ENCODE data around the gene OVCA2.

The OVCA2 gene

GRCh38 chr17:2067048-2067561, 25.3 kb downstream of the OVCA2 start:
- no peak for DNase-seq

GRCh38 chr17:2067608-2068024, 25.8 kb downstream of the OVCA2 start:
- DNase-seq, result no peak

GRCh38 chr17:2068031-2068518, 26.3 kb downstream of the OVCA2 start:
- no peak for DNase-seq

- DNase-seq, result no peak
Measured at GRCh38 chr17:2068519-2069051, 26.8 kb downstream of the OVCA2 start.

- no peak for DNase-seq
Measured at GRCh38 chr17:2070241-2071023, 28.6 kb downstream of the OVCA2 start.

- DNase-seq, result no peak
Measured at GRCh38 chr17:2071024-2071385, 29.2 kb downstream of the OVCA2 start.

- no peak for DNase-seq
Measured at GRCh38 chr17:2071455-2072281, 29.8 kb downstream of the OVCA2 start.

GRCh38 chr17:2074919-2075318, 33.1 kb downstream of the OVCA2 start:
- DNase-seq, result no peak

- no peak for DNase-seq
Measured at GRCh38 chr17:2075336-2076086, 33.7 kb downstream of the OVCA2 start.

- DNase-seq, result no peak
Measured at GRCh38 chr17:2076087-2076984, 34.5 kb downstream of the OVCA2 start.

GRCh38 chr17:2077040-2077439, 35.2 kb downstream of the OVCA2 start:
- no peak for DNase-seq

GRCh38 chr17:2081564-2081963, 39.7 kb downstream of the OVCA2 start:
- DNase-seq, result no peak

GRCh38 chr17:2082003-2082781, 40.4 kb downstream of the OVCA2 start:
- no peak for DNase-seq

GRCh38 chr17:2083613-2084035, 41.8 kb downstream of the OVCA2 start:
- no peak for DNase-seq

GRCh38 chr17:2084036-2084765, 42.4 kb downstream of the OVCA2 start:
- no peak for DNase-seq

GRCh38 chr17:2084766-2085647, 43.2 kb downstream of the OVCA2 start:
- no peak for DNase-seq

- DNase-seq, result no peak
Measured at GRCh38 chr17:2085648-2085949, 43.8 kb downstream of the OVCA2 start.

- DNase-seq, result no peak
Measured at GRCh38 chr17:2086306-2086705, 44.5 kb downstream of the OVCA2 start.

- peak; percentile 22 for DNase-seq
Measured at GRCh38 chr17:2087597-2088211, 45.9 kb downstream of the OVCA2 start.

Data from activated effector memory CD4-positive, alpha-beta T cell treated with Interleukin-2 at 50 U/mL for 16 hours (primary cell).